ENCODE results near the gene DYSF.

The DYSF gene

GRCh38 chr2:71534826-71535225, 81.5 kb downstream of the DYSF start (continued):
- no peak for TF ChIP-seq ZNF433 (tag by site-specific recombination; IDR thresholded peaks at IDR 0.05; ENCODE audit: low read depth)

GRCh38 chr2:71535526-71535925, 82.2 kb downstream of the DYSF start:
- Histone ChIP-seq H3K36me3 (ENCODE audit: control insufficient read depth in 2 of 2, insufficient read depth in 1 of 2, low read length in 2 of 2) (no peaks in the 10 kb centered on the region), H3K9me3 (ENCODE audit: control insufficient read depth, insufficient read depth, low read depth, low read length) (no peaks in the 10 kb centered on the region), H3K4me3 (ENCODE audit: low read depth, low read length) (no peak overlapping the region), H3K27ac (ENCODE audit: extremely low read depth, low read depth, low read length) (no peak overlapping the region), H3K4me1 (ENCODE audit: control insufficient read depth, insufficient read depth, low read length) (no peaks in the 10 kb centered on the region)
- ChIA-PET CTCF (interaction anchor here (0.6 to 1.6 kb wide), 4 partner anchors 10 to 99 kb away, joined by 3 to 11 read pairs (median 4); no protein-coding TSS in a partner anchor), POLR2A (no interaction called here)
- no peak for TF ChIP-seq ZFP3 (tag by site-specific recombination; IDR thresholded peaks at IDR 0.05; ENCODE audit: low read depth)
- no peak for TF ChIP-seq ZBTB8A (tag by site-specific recombination; IDR thresholded peaks at IDR 0.05)
- no peak for TF ChIP-seq ZNF362 (tag by site-specific recombination; IDR thresholded peaks at IDR 0.05)

GRCh38 chr2:71536226-71536671, 82.9 kb downstream of the DYSF start:
- no peak overlapping the region for H3K4me3 ChIP-seq (ENCODE audit: low read depth, low read length)
- ChIA-PET CTCF (interaction anchor here (0.5 to 1.0 kb wide), 6 partner anchors 10 to 1044 kb away, joined by 3 to 4 read pairs (median 3); no protein-coding TSS in a partner anchor), POLR2A (no interaction called here)
- H3K36me3 ChIP-seq (ENCODE audit: control insufficient read depth in 2 of 2, insufficient read depth in 1 of 2, low read length in 2 of 2): no peaks in the 10 kb centered on the region
- H3K4me1 ChIP-seq (ENCODE audit: control insufficient read depth, insufficient read depth, low read length): no peaks in the 10 kb centered on the region
- H3K9me3 ChIP-seq (ENCODE audit: control insufficient read depth, insufficient read depth, low read depth, low read length): no peaks in the 10 kb centered on the region
- H3K27ac ChIP-seq (ENCODE audit: extremely low read depth, low read depth, low read length): no peak overlapping the region
- no peak for TF ChIP-seq ZNF600 (tag by site-specific recombination; IDR thresholded peaks at IDR 0.05)
- peak; percentile 39; the same call in 1 of the 2 replicates for TF ChIP-seq ZIC2 (tag by site-specific recombination; IDR thresholded peaks at IDR 0.05)

GRCh38 chr2:71538241-71538640, 84.9 kb downstream of the DYSF start:
- Histone ChIP-seq H3K9me3 (ENCODE audit: control insufficient read depth, insufficient read depth, low read depth, low read length) (no peaks in the 10 kb centered on the region), H3K36me3 (ENCODE audit: control insufficient read depth in 2 of 2, insufficient read depth in 1 of 2, low read length in 2 of 2) (no peaks in the 10 kb centered on the region), H3K27ac (ENCODE audit: extremely low read depth, low read depth, low read length) (no peak overlapping the region), H3K4me3 (ENCODE audit: low read depth, low read length) (no peak overlapping the region), H3K4me1 (ENCODE audit: control insufficient read depth, insufficient read depth, low read length) (no peaks in the 10 kb centered on the region)
- ChIA-PET CTCF (interaction anchor here (1.1 kb wide), 1 partner anchor 260 kb away, joined by 3 read pairs; no protein-coding TSS in a partner anchor), POLR2A (no interaction called here)
- no peak for TF ChIP-seq ZNF133 (tag by site-specific recombination; IDR thresholded peaks at IDR 0.05)
- no peak for TF ChIP-seq ZNF362 (tag by site-specific recombination; IDR thresholded peaks at IDR 0.05)
- TF ChIP-seq CTCF (tag by site-specific recombination; IDR thresholded peaks at IDR 0.05): no peak
- no peak for TF ChIP-seq KLF17 (tag by site-specific recombination; IDR thresholded peaks at IDR 0.05)
- no peak for TF ChIP-seq ZSCAN18 (tag by site-specific recombination; IDR thresholded peaks at IDR 0.05)
- TF ChIP-seq ZNF175 (tag by site-specific recombination; IDR thresholded peaks at IDR 0.05): no peak
- TF ChIP-seq ZNF76 (tag by site-specific recombination; IDR thresholded peaks at IDR 0.05; ENCODE audit: borderline replicate concordance, low read depth): no peak
- no peak for TF ChIP-seq GLI4 (tag by site-specific recombination; IDR thresholded peaks at IDR 0.05)
- no peak for TF ChIP-seq IKZF3 (tag by site-specific recombination; IDR thresholded peaks at IDR 0.05)

Measured in HEK293 (cell line).